ENCODE measurements around the gene HADHA.

HADHA gene

DNA sequence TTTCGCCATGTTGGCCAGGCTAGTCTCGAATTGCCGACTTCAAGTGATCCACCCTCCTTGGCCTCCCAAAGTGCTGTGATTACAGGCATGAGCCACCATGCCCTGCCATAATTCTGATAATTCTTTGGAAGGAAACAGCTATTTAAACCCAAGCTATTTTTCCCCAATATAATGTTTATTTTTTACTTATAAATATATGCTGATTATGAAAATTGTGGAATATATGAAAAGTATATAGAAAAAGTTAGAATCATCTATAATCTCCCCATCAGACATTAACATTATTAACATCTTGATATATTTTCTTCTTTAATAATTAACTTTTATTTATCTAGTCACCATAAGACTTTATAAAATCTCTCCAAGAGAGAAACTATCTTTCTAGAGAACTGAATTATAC, 41.5 kb upstream of the HADHA start:
- H3F3A ChIP-seq (ENCODE audit: insufficient read depth): no peaks in the 10 kb centered on the region
- H3K9me2 ChIP-seq (replicated peaks; ENCODE audit: insufficient read depth, low read length): no peaks in the 10 kb centered on the region
- H3K4me3 ChIP-seq (ENCODE audit: insufficient read depth, low read length, poor library complexity, severe bottlenecking): no peak overlapping the region
- no peak for TF ChIP-seq EZH2phosphoT487 (conservative IDR thresholded peaks at IDR 0.05; ENCODE audit: low read length)
- TF ChIP-seq, protein P1, sequence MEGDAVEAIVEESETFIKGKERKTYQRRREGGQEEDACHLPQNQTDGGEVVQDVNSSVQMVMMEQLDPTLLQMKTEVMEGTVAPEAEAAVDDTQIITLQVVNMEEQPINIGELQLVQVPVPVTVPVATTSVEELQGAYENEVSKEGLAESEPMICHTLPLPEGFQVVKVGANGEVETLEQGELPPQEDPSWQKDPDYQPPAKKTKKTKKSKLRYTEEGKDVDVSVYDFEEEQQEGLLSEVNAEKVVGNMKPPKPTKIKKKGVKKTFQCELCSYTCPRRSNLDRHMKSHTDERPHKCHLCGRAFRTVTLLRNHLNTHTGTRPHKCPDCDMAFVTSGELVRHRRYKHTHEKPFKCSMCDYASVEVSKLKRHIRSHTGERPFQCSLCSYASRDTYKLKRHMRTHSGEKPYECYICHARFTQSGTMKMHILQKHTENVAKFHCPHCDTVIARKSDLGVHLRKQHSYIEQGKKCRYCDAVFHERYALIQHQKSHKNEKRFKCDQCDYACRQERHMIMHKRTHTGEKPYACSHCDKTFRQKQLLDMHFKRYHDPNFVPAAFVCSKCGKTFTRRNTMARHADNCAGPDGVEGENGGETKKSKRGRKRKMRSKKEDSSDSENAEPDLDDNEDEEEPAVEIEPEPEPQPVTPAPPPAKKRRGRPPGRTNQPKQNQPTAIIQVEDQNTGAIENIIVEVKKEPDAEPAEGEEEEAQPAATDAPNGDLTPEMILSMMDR (IDR thresholded peaks at IDR 0.05; ENCODE audit: insufficient read depth, low read length, poor library complexity, severe bottlenecking): no peak
- H3K9me3 ChIP-seq (ENCODE audit: insufficient read depth, low read length): no peaks in the 10 kb centered on the region
- H3K27me3 ChIP-seq (ENCODE audit: low read length): no peaks in the 10 kb centered on the region
- no peaks in the 10 kb centered on the region for H3K79me2 ChIP-seq (ENCODE audit: insufficient read depth, low read length)
- H2AFZ ChIP-seq (ENCODE audit: low read depth, low read length, severe bottlenecking): no peak overlapping the region
- H3K4me2 ChIP-seq (ENCODE audit: low read depth, low read length, poor library complexity, severe bottlenecking): no peak overlapping the region
- no peaks in the 10 kb centered on the region for H4K20me1 ChIP-seq (ENCODE audit: low read depth, low read length)
- no peak overlapping the region for H3K27ac ChIP-seq (ENCODE audit: low read depth, low read length)
- H3K36me3 ChIP-seq (ENCODE audit: low read length): no peaks in the 10 kb centered on the region; the same call in 1 of the 2 replicates
- no peak overlapping the region for H3K9ac ChIP-seq (ENCODE audit: low read length)

DNA sequence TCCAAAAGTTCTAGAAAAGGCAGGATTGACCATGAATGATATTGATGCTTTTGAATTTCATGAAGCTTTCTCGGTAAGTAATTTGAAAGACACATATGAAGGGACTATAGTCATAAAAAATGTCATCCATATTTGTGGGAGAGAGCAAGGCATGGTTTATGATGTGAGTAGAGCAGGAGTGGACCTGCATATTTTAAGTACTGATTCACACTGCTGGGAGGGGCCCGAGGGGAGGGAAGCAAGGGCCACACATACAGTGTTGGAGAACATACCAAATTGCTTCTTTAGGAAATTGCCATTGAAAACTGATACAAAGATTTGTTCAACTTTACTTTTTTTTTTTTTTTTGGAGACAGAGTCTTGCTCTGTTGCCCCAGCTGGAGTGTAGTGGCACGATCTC, 39.7 kb upstream of the HADHA start:
- no peak for TF ChIP-seq EZH2phosphoT487 (conservative IDR thresholded peaks at IDR 0.05; ENCODE audit: low read length)
- TF ChIP-seq, protein P1 (IDR thresholded peaks at IDR 0.05; ENCODE audit: insufficient read depth, low read length, poor library complexity, severe bottlenecking): no peak
- Histone ChIP-seq H3K27ac (ENCODE audit: low read depth, low read length) (no peak overlapping the region), H3K9me2 (replicated peaks; ENCODE audit: insufficient read depth, low read length) (no peaks in the 10 kb centered on the region), H2AFZ (ENCODE audit: low read depth, low read length, severe bottlenecking) (no peak overlapping the region), H4K20me1 (ENCODE audit: low read depth, low read length) (no peaks in the 10 kb centered on the region), H3K36me3 (ENCODE audit: low read length) (no peaks in the 10 kb centered on the region; the same call in 1 of the 2 replicates), H3K9ac (ENCODE audit: low read length) (no peak overlapping the region), H3K4me2 (ENCODE audit: low read depth, low read length, poor library complexity, severe bottlenecking) (no peak overlapping the region), H3K4me3 (ENCODE audit: insufficient read depth, low read length, poor library complexity, severe bottlenecking) (no peak overlapping the region), H3K9me3 (ENCODE audit: insufficient read depth, low read length) (no peaks in the 10 kb centered on the region), H3F3A (ENCODE audit: insufficient read depth) (no peaks in the 10 kb centered on the region), H3K27me3 (ENCODE audit: low read length) (no peaks in the 10 kb centered on the region), H3K79me2 (ENCODE audit: insufficient read depth, low read length) (no peaks in the 10 kb centered on the region)

DNA sequence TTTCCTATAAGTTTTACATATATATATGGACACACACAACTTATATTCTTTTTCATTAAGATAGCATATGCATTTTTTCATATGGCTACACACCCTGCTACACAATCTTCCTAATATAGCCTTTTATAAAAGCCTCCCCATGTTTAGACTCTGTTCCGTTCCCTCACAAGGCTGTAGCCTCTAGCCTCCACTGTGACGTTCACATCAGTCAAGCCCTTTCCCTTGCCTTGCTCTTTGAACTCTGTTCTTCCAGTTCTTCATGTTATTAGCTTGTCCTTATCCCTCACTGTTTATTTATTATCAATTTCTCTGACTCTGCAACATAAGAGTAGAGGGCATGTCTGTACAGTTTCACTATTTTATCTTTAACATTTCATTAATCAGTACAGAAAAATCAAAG, 39.2 kb upstream of the HADHA start:
- H4K20me1 ChIP-seq (ENCODE audit: low read depth, low read length): no peaks in the 10 kb centered on the region
- H2AFZ ChIP-seq (ENCODE audit: low read depth, low read length, severe bottlenecking): no peak overlapping the region
- H3K4me3 ChIP-seq (ENCODE audit: insufficient read depth, low read length, poor library complexity, severe bottlenecking): no peak overlapping the region
- no peak overlapping the region for H3K9ac ChIP-seq (ENCODE audit: low read length)
- TF ChIP-seq, protein P1 (IDR thresholded peaks at IDR 0.05; ENCODE audit: insufficient read depth, low read length, poor library complexity, severe bottlenecking): no peak
- no peak for TF ChIP-seq EZH2phosphoT487 (conservative IDR thresholded peaks at IDR 0.05; ENCODE audit: low read length)
- H3K27me3 ChIP-seq (ENCODE audit: low read length): no peaks in the 10 kb centered on the region
- H3K9me3 ChIP-seq (ENCODE audit: insufficient read depth, low read length): no peaks in the 10 kb centered on the region
- H3K4me2 ChIP-seq (ENCODE audit: low read depth, low read length, poor library complexity, severe bottlenecking): no peak overlapping the region
- no peak overlapping the region for H3K27ac ChIP-seq (ENCODE audit: low read depth, low read length)
- no peaks in the 10 kb centered on the region; the same call in 1 of the 2 replicates for H3K36me3 ChIP-seq (ENCODE audit: low read length)
- no peaks in the 10 kb centered on the region for H3F3A ChIP-seq (ENCODE audit: insufficient read depth)
- no peaks in the 10 kb centered on the region for H3K79me2 ChIP-seq (ENCODE audit: insufficient read depth, low read length)
- no peaks in the 10 kb centered on the region for H3K9me2 ChIP-seq (replicated peaks; ENCODE audit: insufficient read depth, low read length)
